Colonic mucosa (tissue), 4 donors: ENCODE results near the gene PGA4. TPM values are rescaled to one million over a fixed set of nuclear protein-coding genes. Genes with fewer than 3 reads are reported as not detected.
"Not testable (repeated sequence)": the region's sequence is repeated elsewhere in the genome, so short reads cannot be mapped to it uniquely, and the experiment has no call there.

Source experiments
- DNase-seq: peaks from one replicate; pipeline ENCODE4 v3.0.0-alpha.2; 2020
- H3K27ac ChIP-seq: fragments of 200-600 bp; one replicate; pipeline ENCODE4 v1.8.0; 2021
- H3K27me3 ChIP-seq: fragments of 200-600 bp; one replicate; pipeline ENCODE4 v1.8.0; 2021
- H3K36me3 ChIP-seq: fragments of 200-600 bp; one replicate; pipeline ENCODE4 v1.8.0; 2021
- H3K4me1 ChIP-seq: fragments of 200-600 bp; one replicate; pipeline ENCODE4 v1.8.0; 2021; ENCODE audit warnings: mild to moderate bottlenecking
- H3K4me3 ChIP-seq: fragments of 200-600 bp; one replicate; pipeline ENCODE4 v1.8.0; 2021
- H3K9ac ChIP-seq, 2 donors: one replicate each; pipeline ENCODE4 v1.7.0; 2013; ENCODE audit warnings: control low read depth in 2 of 2, low read depth in 2 of 2, low read length in 2 of 2
- H3K9me3 ChIP-seq: fragments of 200-600 bp; one replicate; pipeline ENCODE4 v1.8.0; 2021
- CTCF ChIP-seq: fragments of 200-600 bp; IDR thresholded peaks from one replicate; pipeline ENCODE4 v1.8.0; 2022; ENCODE audit warnings: antibody characterized with exemption, mild to moderate bottlenecking
- intact Hi-C: fragments of 100-400 bp; cut with DNase I; formaldehyde crosslinking; loops from one replicate; pipeline ENCODE4 v1.14.1; 2022
- total RNA-seq, 2 donors: library from RNA; stranded (reverse); fragmentation: NEBNext Ultra II Directional in 1 of 2; extraction: Animal tissue kit (Norgen Biotek cat#: 25700) in 1 of 2; gene quantifications; one replicate each; pipeline ENCODE4 v1.2.1, GENCODE V29; 2021
- donor health status: healthy.
- donor health status: DM: no; HTN: no; CAD: no.
- donor health status: DM: no; HTN: no; CAD: no.

The PGA4 gene
- total RNA-seq: not detected

DNA sequence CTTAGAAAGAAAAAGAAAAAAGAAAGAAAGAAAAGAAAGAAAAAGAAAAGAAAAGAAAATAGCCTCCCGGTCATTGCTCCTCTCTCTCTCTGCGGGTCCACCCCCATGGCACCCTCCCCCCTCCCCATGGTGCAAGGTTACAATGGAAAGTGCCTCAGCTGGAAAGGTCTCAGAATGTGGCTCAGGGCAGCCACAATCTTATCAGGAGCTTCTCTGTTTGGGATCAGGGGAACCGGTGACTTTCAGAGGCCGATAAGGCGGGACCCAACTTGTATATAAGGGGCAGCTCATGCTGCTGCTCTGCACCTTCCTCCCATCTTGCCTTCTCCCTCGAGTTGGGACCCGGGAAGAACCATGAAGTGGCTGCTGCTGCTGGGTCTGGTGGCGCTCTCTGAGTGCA, at the start of gene PGA4:
PGA4 (plus strand) TSS at position 301 of the 400 bp plus-strand sequence; CDS start at position 355, 54 bp downstream.
- H3K27ac ChIP-seq, H3K36me3 ChIP-seq, H3K9ac ChIP-seq, H3K9me3 ChIP-seq, intact Hi-C loops, H3K4me1 ChIP-seq, DNase-seq, H3K27me3 ChIP-seq, H3K4me3 ChIP-seq: not testable (repeated sequence)

- H3K27ac ChIP-seq: no peak overlapping the region
- H3K4me3 ChIP-seq: no peak overlapping the region
- no peaks in the 10 kb centered on the region for H3K9me3 ChIP-seq
- no peaks in the 10 kb centered on the region for H3K36me3 ChIP-seq
- intact Hi-C loops: no loop called here
- no peak overlapping the region for H3K9ac ChIP-seq
- H3K27me3 ChIP-seq: no peaks in the 10 kb centered on the region
- TF ChIP-seq CTCF: no peak
- no peaks in the 10 kb centered on the region for H3K4me1 ChIP-seq
- DNase-seq: no peak
Observed at GRCh38 chr11:61172356-61172755, 49.8 kb upstream of the PGA4 start.

DNA sequence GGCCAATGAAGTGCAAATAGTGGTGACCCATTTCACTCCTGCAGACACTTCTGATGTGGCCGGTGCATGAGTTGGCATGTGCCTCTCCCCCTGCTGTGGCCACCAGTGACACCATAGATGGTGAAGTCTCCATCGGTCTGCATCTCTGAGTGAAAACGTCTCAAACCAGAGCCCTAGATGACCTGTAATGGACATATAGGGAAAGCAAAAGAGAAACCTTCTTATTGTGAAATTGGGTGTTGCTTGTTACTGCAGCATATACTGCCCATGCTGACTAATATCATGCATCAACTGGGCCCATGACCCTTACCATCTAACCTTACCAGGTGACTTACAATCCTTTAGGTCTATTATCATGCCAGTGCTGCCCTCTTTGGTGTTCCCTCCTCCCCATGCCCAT, 49.3 kb upstream of the PGA4 start:
- Histone ChIP-seq H3K4me3 (no peak overlapping the region), H3K27ac (no peak overlapping the region), H3K36me3 (no peaks in the 10 kb centered on the region), H3K9me3 (no peaks in the 10 kb centered on the region), H3K9ac (no peak overlapping the region), H3K4me1 (no peaks in the 10 kb centered on the region), H3K27me3 (no peaks in the 10 kb centered on the region)
- intact Hi-C loops: no loop called here
- TF ChIP-seq CTCF: no peak
- no peak for DNase-seq

DNA sequence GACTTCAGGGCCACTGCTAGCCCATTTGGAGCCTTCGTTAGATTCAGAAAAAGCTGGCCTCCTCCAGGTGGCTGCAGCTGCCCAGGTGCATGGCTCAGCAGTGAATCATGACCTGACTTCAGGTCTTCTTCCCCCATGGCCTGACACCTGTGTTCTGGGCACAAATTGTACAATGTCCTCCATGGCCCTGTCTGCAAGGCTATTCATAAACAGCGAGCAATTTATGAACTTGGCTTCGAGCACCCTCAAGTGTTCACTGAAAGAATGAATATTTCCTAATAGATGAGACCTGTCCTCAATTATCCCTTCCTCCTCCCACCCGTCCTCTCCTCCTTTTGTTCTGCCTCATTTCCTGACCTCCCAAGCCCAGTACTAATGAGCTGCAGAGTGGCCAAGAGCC, 48.7 kb upstream of the PGA4 start:
- no peak overlapping the region for H3K27ac ChIP-seq
- no peak for TF ChIP-seq CTCF
- H3K36me3 ChIP-seq: no peaks in the 10 kb centered on the region
- no peak overlapping the region for H3K9ac ChIP-seq
- no peaks in the 10 kb centered on the region for H3K27me3 ChIP-seq
- no peaks in the 10 kb centered on the region for H3K4me1 ChIP-seq
- no peak for DNase-seq
- intact Hi-C loops: no loop called here
- H3K9me3 ChIP-seq: no peaks in the 10 kb centered on the region
- no peak overlapping the region for H3K4me3 ChIP-seq

- no peaks in the 10 kb centered on the region for H3K9me3 ChIP-seq
- intact Hi-C loops: no loop called here
- no peak overlapping the region for H3K4me3 ChIP-seq
- H3K27me3 ChIP-seq: no peaks in the 10 kb centered on the region
- no peaks in the 10 kb centered on the region for H3K36me3 ChIP-seq
- no peak for TF ChIP-seq CTCF
- no peak for DNase-seq
- no peak overlapping the region for H3K9ac ChIP-seq
- no peak overlapping the region for H3K27ac ChIP-seq
- H3K4me1 ChIP-seq: no peaks in the 10 kb centered on the region
Observed at GRCh38 chr11:61174273-61174672, 47.9 kb upstream of the PGA4 start.

- no peaks in the 10 kb centered on the region for H3K27me3 ChIP-seq
- no peak overlapping the region for H3K9ac ChIP-seq
- no peaks in the 10 kb centered on the region for H3K4me1 ChIP-seq
- intact Hi-C loops: no loop called here
- H3K36me3 ChIP-seq: no peaks in the 10 kb centered on the region
- no peaks in the 10 kb centered on the region for H3K9me3 ChIP-seq
- H3K4me3 ChIP-seq: no peak overlapping the region
- no peak for TF ChIP-seq CTCF
- H3K27ac ChIP-seq: no peak overlapping the region
- no peak for DNase-seq
Observed at GRCh38 chr11:61174949-61175348, 47.2 kb upstream of the PGA4 start.
